ENCODE results near the gene ETS2. TPM values are rescaled to one million over a fixed set of nuclear protein-coding genes. Genes with fewer than 3 reads are reported as not detected.

ETS2 gene
- total and polyA plus RNA-seq, 2 of the 4 experiments (the other 2 are of a cell fraction) = 21.3 to 21.7 TPM

GRCh38 chr21:38798481-38798882 is 7.2 kb upstream of the ETS2 start:
- Histone ChIP-seq H4K5ac (ENCODE audit: low read depth, low read length) (no peak overlapping the region), H3K9me1 (ENCODE audit: insufficient read depth, low read length) (peaks cover 3% of the 10 kb centered on the region; the same call in 1 of the 2 replicates), H2AFZ (replicated peaks; ENCODE audit: low read length, poor library complexity) (peak overlapping the region; percentile 29), H4K20me1 (ENCODE audit: insufficient read depth, low read length) (no peaks in the 10 kb centered on the region), H3K56ac (ENCODE audit: extremely low read depth, insufficient read depth, low read length) (no peak overlapping the region), H3K36me3 (ENCODE audit: control insufficient read depth, insufficient read depth, low read length) (no peaks in the 10 kb centered on the region), H2BK20ac (ENCODE audit: low read depth, low read length) (peak overlapping the region; percentile 11; the same call in 1 of the 2 replicates), H2AK9ac (replicated peaks; ENCODE audit: low read depth, low read length, poor library complexity) (no peak overlapping the region), H3K23ac (ENCODE audit: low read depth, low read length) (no peak overlapping the region), H3K14ac (replicated peaks; ENCODE audit: low read depth, low read length) (no peak overlapping the region), H3K9me3 (ENCODE audit: control insufficient read depth, insufficient read depth, low read length) (no peaks in the 10 kb centered on the region), H4K8ac (ENCODE audit: low read depth in 2 of 2, low read length in 2 of 2) (no peak overlapping the region), H3K4ac (ENCODE audit: low read depth, low read length) (no peak overlapping the region), H3K4me3 (ENCODE audit: insufficient read depth, low read depth, low read length) (no peak overlapping the region), H2BK5ac (ENCODE audit: low read depth, low read length, poor library complexity, severe bottlenecking) (no peak overlapping the region), H2BK120ac (ENCODE audit: low read depth, low read length) (no peak overlapping the region), H3K9ac (ENCODE audit: low read depth, low read length) (no peak overlapping the region), H3K4me1 (ENCODE audit: control insufficient read depth, insufficient read depth, low read length) (peaks cover 7% of the 10 kb centered on the region), H2AK5ac (ENCODE audit: low read depth, low read length) (no peak overlapping the region; the same call in 1 of the 2 replicates), H3K27me3 (ENCODE audit: control insufficient read depth, insufficient read depth, low read length) (no peaks in the 10 kb centered on the region), H3K18ac (ENCODE audit: low read depth, low read length) (no peak overlapping the region), H3K79me1 (ENCODE audit: low read depth in 1 of 2, low read length in 2 of 2) (no peaks in the 10 kb centered on the region), H4K91ac (ENCODE audit: insufficient read depth, low read depth, low read length) (no peak overlapping the region; the same call in 1 of the 2 replicates), H3K27ac (ENCODE audit: insufficient read depth, low read length) (no peak overlapping the region), H3K4me2 (ENCODE audit: low read depth, low read length) (no peak overlapping the region), H2BK15ac (ENCODE audit: low read depth, low read length) (peak overlapping the region; percentile 48; the same call in 1 of the 3 replicates)
- no CpG with 5 or more reads among the region's 7 CpGs for WGBS, 2 experiments (ENCODE audit: extremely low coverage in 2 of 2, insufficient read length in 1 of 2)
- CTCF ChIA-PET = no interaction called here
- dilution Hi-C loops (cut with HindIII; ENCODE audit: low sequenced_read_pairs, unreplicated experiment) (no loop called here), intact Hi-C loops (cut with micrococcal nuclease) (no loop called here), in situ Hi-C loops (cut with MboI; ENCODE audit: low sequenced_read_pairs) (no loop called here)
- ATAC-seq (ENCODE audit: low read depth) = no peak
- POLR2A ChIA-PET (ENCODE audit: unreplicated experiment) = no interaction called here
- no peak for DNase-seq
- TF ChIP-seq MAZ (IDR thresholded peaks at IDR 0.05; ENCODE audit: borderline replicate concordance, low read depth, low read length) (no peak), CTCF (conservative IDR thresholded peaks at IDR 0.05; ENCODE audit: low read depth, low read length) (no peak), FOS (IDR thresholded peaks at IDR 0.05; ENCODE audit: low read depth, low read length) (no peak)
- BruUV-seq (replicated peaks) = no TSS peak

Measured in IMR-90 (cell line).